GM06990 (cell line): ENCODE results near the gene IGFL4.

Experiments
- DNase-seq: peaks from one replicate; pipeline ENCODE4 v3.0.0-alpha.2; 2011; ENCODE audit not compliant: insufficient read length; ENCODE audit errors: extremely low read depth
- H3K27me3 ChIP-seq: replicated peaks from 2 replicates; pipeline ENCODE4 v1.6.0; 2011; ENCODE audit warnings: low read length; ENCODE audit not compliant: control insufficient read depth, insufficient read depth
- H3K36me3 ChIP-seq: 2 replicates; pipeline ENCODE4 v1.5.1; 2011; ENCODE audit warnings: low read length; ENCODE audit not compliant: control insufficient read depth, insufficient read depth
- H3K4me3 ChIP-seq: replicated peaks from 2 replicates; pipeline ENCODE4 v1.5.1; 2011; ENCODE audit warnings: low read depth, mild to moderate bottlenecking, control low read depth, low read length
- CTCF ChIP-seq: IDR thresholded peaks from 2 replicates; pipeline ENCODE4 v1.5.1; 2011; ENCODE audit warnings: low read length, control low read depth, mild to moderate bottlenecking, inconsistent platforms; ENCODE audit not compliant: insufficient read depth, poor library complexity, severe bottlenecking

Gene IGFL4

GRCh38 chr19:46033401-46033800 lies 7.4 kb downstream of the IGFL4 start:
- no peak for TF ChIP-seq CTCF
- no peaks in the 10 kb centered on the region for H3K36me3 ChIP-seq

GRCh38 chr19:46032597-46033025 lies 8.2 kb downstream of the IGFL4 start:
- DNase-seq, result no peak
- no peaks in the 10 kb centered on the region for H3K36me3 ChIP-seq
- no peak for TF ChIP-seq CTCF
- no peak overlapping the region for H3K4me3 ChIP-seq
- H3K27me3 ChIP-seq, result no peaks in the 10 kb centered on the region

More at GRCh38 chr19:46033401-46033800, 7.4 kb downstream of the IGFL4 start:
- Histone ChIP-seq H3K4me3 (no peak overlapping the region), H3K27me3 (no peaks in the 10 kb centered on the region)
- DNase-seq, result no peak

- DNase-seq, result no peak
- Histone ChIP-seq H3K36me3 (no peaks in the 10 kb centered on the region), H3K4me3 (no peak overlapping the region), H3K27me3 (no peaks in the 10 kb centered on the region)
- no peak for TF ChIP-seq CTCF
Observed at GRCh38 chr19:46031781-46032596, 8.8 kb downstream of the IGFL4 start.

GRCh38 chr19:46030812-46031550 lies 9.8 kb downstream of the IGFL4 start:
- DNase-seq, result no peak
- Histone ChIP-seq H3K36me3 (no peaks in the 10 kb centered on the region), H3K27me3 (no peaks in the 10 kb centered on the region), H3K4me3 (no peak overlapping the region)
- TF ChIP-seq CTCF, result no peak

- no peak for DNase-seq
- TF ChIP-seq CTCF, result no peak
- Histone ChIP-seq H3K4me3 (no peak overlapping the region), H3K36me3 (no peaks in the 10 kb centered on the region), H3K27me3 (no peaks in the 10 kb centered on the region)
Observed at GRCh38 chr19:46025835-46026234, 15.0 kb downstream of the IGFL4 start.
